Kidney epithelial cell (primary cell): Measurements from ENCODE around the gene VEPH1. TPM values are rescaled to one million over a fixed set of nuclear protein-coding genes. Genes with fewer than 3 reads are reported as not detected.

Experiments used
- DNase-seq: peaks from one replicate; pipeline ENCODE4 v3.0.0-alpha.2; 2010; ENCODE audit warnings: low read depth
- H3K27me3 ChIP-seq: 2 replicates; pipeline ENCODE4 v1.6.0; 2011; ENCODE audit warnings: low read length; ENCODE audit not compliant: control insufficient read depth, insufficient read depth
- H3K36me3 ChIP-seq: 2 replicates; pipeline ENCODE4 v1.5.1; 2011; ENCODE audit warnings: low read length; ENCODE audit not compliant: control insufficient read depth, insufficient read depth
- H3K4me3 ChIP-seq: 2 replicates; pipeline ENCODE4 v1.5.1; 2011; ENCODE audit warnings: low read depth, mild to moderate bottlenecking, control low read depth, low read length
- CTCF ChIP-seq: IDR thresholded peaks from 2 replicates; pipeline ENCODE4 v1.5.1; 2011; ENCODE audit warnings: mild to moderate bottlenecking, moderate library complexity, low read length, control low read depth, inconsistent platforms; ENCODE audit not compliant: insufficient read depth, poor library complexity, severe bottlenecking
- total RNA-seq: library from RNA; depleted of rRNA; stranded (reverse); fragments of >200 nt; gene quantifications from 2 replicates; pipeline ENCODE4 v1.2.3, GENCODE V29; 2015

The VEPH1 gene
- total RNA-seq, 1 donor from 2014 or later, result 26.0 TPM

GRCh38 chr3:157381606-157382005 is 121.6 kb downstream of the VEPH1 start:
- Histone ChIP-seq H3K36me3 (no peaks in the 10 kb centered on the region), H3K4me3 (no peak overlapping the region), H3K27me3 (no peaks in the 10 kb centered on the region)
- DNase-seq, result no peak
- TF ChIP-seq CTCF, result no peak

- DNase-seq, result no peak
- no peak for TF ChIP-seq CTCF
- Histone ChIP-seq H3K36me3 (no peaks in the 10 kb centered on the region), H3K27me3 (no peaks in the 10 kb centered on the region), H3K4me3 (no peak overlapping the region)
Measured at GRCh38 chr3:157379525-157380140, 123.6 kb downstream of the VEPH1 start.

GRCh38 chr3:157376603-157377300 is 126.5 kb downstream of the VEPH1 start:
- Histone ChIP-seq H3K27me3 (no peaks in the 10 kb centered on the region), H3K36me3 (no peaks in the 10 kb centered on the region), H3K4me3 (no peak overlapping the region)
- TF ChIP-seq CTCF, result no peak
- no peak for DNase-seq

- no peak for TF ChIP-seq CTCF
- no peak for DNase-seq
- Histone ChIP-seq H3K36me3 (no peaks in the 10 kb centered on the region), H3K27me3 (no peaks in the 10 kb centered on the region), H3K4me3 (no peak overlapping the region)
Measured at GRCh38 chr3:157375342-157375986, 127.8 kb downstream of the VEPH1 start.

GRCh38 chr3:157374933-157375332 is 128.3 kb downstream of the VEPH1 start:
- H3K27me3 ChIP-seq, result no peaks in the 10 kb centered on the region
- H3K36me3 ChIP-seq, result no peaks in the 10 kb centered on the region
- DNase-seq, result no peak
- H3K4me3 ChIP-seq, result no peak overlapping the region
- no peak for TF ChIP-seq CTCF
